Peyer's patch (tissue), 4 donors: Measurements from ENCODE around the gene ATXN2.

Experiments
- CTCF ChIP-seq, 6 experiments: fragments of 450-650 bp in 4 of 6; fragments of 200-600 bp in 2 of 6; sonication (generic) in 1 of 6; IDR thresholded peaks; one replicate each; pipeline ENCODE4 v1.5.1; 2017 to 2019; ENCODE audit warnings: antibody characterized with exemption in 6 of 6, mild to moderate bottlenecking in 3 of 6, moderate library complexity in 1 of 6
- POLR2A ChIP-seq, 2 donors: fragments of 450-650 bp; IDR thresholded peaks; one replicate each; pipeline ENCODE4 v1.5.1; 2017; ENCODE audit warnings: antibody characterized with exemption in 2 of 2, mild to moderate bottlenecking in 2 of 2, moderate library complexity in 2 of 2

- TF ChIP-seq CTCF (IDR thresholded peaks at IDR 0.05) (no peak), POLR2A (IDR thresholded peaks at IDR 0.05) (no peak)
These were observed 77.3 kb downstream of the ATXN2 start for GRCh38 chr12:111521801-111522200.
